Retinal pigment epithelial cell (primary cell): ENCODE results near the gene FGFR2.

ENCODE experiments used
- DNase-seq: peaks from one replicate; pipeline ENCODE4 v3.0.0-alpha.2; 2010; ENCODE audit warnings: low read depth
- H3K4me3 ChIP-seq: 2 replicates; pipeline ENCODE4 v1.5.1; 2011; ENCODE audit warnings: mild to moderate bottlenecking, low read length, control low read depth, moderate library complexity
- CTCF ChIP-seq: conservative IDR thresholded peaks from 2 replicates; pipeline ENCODE4 v1.5.1; 2011; ENCODE audit warnings: low read depth, low read length, control low read depth, inconsistent platforms

FGFR2 gene

DNA sequence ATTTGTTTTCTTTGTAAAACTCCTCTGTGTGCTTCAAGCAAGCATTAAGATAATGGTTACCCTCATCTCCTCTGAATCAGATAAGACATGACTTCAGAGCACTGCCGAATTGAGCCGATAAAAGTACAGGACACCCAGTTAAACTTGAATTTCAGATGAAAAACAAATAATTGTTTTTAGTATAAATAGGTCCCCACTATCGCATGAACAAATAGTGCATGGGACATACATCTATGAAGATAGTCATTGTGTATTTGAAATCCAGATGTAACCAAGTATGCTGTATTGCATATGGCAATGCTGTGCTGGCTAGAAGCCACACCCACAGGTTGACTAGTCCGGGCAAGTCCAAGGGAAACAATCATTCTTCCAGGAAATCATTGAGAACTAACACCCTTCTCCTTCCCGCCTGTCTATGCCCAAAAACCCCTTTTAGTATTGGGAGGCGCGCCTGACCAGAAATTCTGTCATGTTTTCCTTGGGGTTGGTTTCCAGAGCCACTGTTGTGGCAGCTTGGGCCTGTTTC lies 12.6 kb upstream of the FGFR2 start:
- no peak overlapping the region for H3K4me3 ChIP-seq
- no peak for TF ChIP-seq CTCF
- DNase-seq, result no peak

DNA sequence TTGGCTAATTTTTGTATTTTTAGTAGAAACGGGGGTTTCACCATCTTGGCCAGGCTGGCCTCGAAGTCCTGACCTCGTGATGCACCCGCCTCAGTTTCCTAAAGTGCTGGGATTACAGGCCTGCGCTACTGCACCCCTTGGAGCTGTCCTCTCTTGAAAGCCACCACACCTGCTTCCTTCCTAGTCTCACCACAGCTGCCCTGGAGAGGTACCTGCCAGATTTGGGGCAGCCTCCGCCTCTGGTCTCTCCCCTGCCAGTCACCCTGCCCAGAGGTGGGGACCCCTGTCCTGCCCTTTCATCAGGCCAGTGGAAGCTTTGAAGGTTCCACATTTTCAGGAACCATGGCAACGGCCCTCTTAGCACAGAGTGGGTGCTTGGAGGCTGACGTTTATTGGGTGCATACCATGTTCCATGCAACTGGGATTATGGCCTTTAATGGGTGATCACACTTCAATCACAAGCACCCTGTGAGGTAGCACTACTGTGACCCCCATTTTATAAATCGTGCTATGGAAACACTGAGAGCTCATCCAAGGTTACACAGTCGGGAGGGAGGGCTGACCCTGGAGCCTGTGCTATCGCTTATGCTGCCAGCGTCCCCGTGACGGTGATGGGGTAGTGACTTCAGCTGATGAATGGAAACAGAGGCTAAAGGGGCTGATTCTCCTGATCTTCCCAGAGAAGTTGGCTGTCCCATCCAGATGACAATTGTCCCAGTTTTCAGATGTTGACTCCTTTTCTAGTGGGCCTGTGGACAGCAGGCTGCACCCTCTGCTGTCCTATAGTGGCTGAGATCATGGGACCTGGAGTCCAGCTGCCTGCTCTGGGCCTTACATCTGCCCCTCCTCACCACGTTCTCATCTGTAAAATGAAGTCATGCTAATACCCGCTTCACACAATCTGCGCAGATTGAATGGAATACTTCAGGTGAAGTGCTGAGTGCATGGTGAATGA lies 11.5 kb upstream of the FGFR2 start:
- TF ChIP-seq CTCF, result no peak
- DNase-seq, result no peak
- no peak overlapping the region for H3K4me3 ChIP-seq

- H3K4me3 ChIP-seq, result peak overlapping the region; percentile 38
- no peak for DNase-seq
- TF ChIP-seq CTCF, result peak; percentile 71
These were observed 10.4 kb upstream of the FGFR2 start for GRCh38 chr10:121608469-121609190.

DNA sequence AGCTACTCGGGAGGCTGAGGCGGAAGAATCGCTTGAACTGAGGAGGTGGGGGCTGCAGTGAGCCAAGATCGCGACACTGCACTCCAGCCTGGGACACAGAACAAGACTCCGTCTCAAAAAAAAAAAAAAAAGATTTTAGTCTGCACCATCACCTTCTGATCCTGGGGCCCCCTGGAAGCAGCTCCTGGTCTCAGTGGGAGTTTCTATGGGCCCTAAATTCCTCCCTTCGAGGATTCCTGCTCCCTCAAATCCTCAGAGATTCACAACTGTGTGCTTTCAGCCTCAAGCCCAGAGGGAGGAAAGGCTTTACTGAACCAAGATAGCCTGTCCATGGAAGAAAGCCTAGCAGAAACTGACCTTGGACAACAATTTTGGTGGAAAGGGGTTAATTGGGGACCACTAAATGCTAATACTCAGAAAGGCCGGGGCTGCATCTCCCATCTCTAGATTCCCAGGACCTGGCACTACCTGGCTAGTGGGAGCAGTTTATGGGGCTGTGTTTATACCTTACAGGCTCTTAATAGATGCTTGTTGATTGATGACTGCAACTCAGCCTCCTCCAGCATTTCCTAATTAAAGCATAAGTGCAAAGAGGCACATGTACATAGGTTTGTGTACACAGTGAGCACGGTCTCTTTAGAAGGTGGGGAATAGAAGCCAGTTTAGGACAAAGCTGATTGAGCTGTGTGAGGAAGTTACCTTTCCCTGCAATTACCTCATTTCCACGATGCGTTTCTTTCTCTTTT lies 9.2 kb upstream of the FGFR2 start:
- no peak overlapping the region for H3K4me3 ChIP-seq
- DNase-seq, result no peak
- no peak for TF ChIP-seq CTCF

GRCh38 chr10:121605708-121606107 lies 7.5 kb upstream of the FGFR2 start:
- no peak for TF ChIP-seq CTCF
- DNase-seq, result no peak
- no peak overlapping the region for H3K4me3 ChIP-seq

DNA sequence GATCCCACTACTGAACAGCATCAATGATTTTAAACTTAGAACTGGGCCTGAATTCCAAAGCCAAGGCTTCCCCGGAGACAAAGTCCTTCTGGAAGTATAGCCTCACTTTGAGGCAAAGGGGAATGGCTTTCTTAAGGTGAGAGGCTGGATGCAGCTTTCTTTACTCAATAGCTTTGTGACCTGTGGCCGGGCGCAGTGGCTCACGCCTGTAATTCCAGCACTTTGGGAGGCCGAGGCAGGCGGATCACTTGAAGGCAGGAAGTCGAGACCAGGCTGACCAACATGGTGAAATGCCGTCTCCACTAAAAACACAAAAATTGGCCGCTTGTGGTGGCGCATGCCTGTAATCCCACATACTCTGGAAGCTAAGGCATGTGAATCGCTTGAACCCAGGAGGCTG lies 3.2 kb upstream of the FGFR2 start:
- no peak for DNase-seq
- H3K4me3 ChIP-seq, result no peak overlapping the region

More for the DNA sequence above, 3.2 kb upstream of the FGFR2 start:
- TF ChIP-seq CTCF, result no peak
